GM10248 (cell line): ENCODE results near the gene CCDC192.
"Not testable (repeated sequence)": the region's sequence is repeated elsewhere in the genome, so short reads cannot be mapped to it uniquely, and the experiment has no call there.

ENCODE experiments used
- CTCF ChIA-PET: fragments of 300-600 bp; sonication (Branson Sonifier 250); formaldehyde crosslinking; extraction: SDS; loops from one replicate; lab custom pipeline; 2021; ENCODE audit warnings: antibody characterized with exemption; lab: Yijun Ruan, JAX
- POLR2A ChIA-PET: fragments of 350-650 bp; sonication (Branson Sonifier 250); formaldehyde crosslinking; extraction: SDS; loops from one replicate; lab custom pipeline; 2020; ENCODE audit warnings: antibody characterized with exemption; lab: Yijun Ruan, JAX
- DNase-seq: peaks from one replicate; pipeline ENCODE4 v3.0.0; 2012; ENCODE audit errors: extremely low spot score
- CTCF ChIP-seq: IDR thresholded peaks from 2 replicates; pipeline ENCODE4 v1.5.1; 2012; ENCODE audit warnings: mild to moderate bottlenecking, low read depth; ENCODE audit errors: extremely low read depth, missing control alignments, control extremely low read depth

Gene CCDC192

DNA sequence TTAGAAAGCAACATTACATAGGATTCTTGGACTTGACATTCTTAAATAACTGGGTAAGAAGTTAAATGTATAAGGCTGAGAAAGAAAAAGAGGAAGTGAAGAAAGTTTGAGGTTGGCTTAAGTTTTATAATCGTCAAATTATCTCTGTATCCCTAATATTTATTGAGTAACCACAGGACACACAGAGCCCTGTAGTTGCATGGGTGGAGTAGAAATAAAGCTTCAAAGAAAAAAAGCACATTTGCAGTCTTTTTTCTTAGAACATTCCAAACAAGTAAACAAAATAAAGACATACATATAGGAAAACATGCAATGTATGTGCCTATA lies 137.0 kb downstream of the CCDC192 start:
- TF ChIP-seq CTCF = no peak
- ChIA-PET CTCF (no interaction called here), POLR2A (no interaction called here)
- DNase-seq = no peak

GRCh38 chr5:127840809-127841208 lies 137.6 kb downstream of the CCDC192 start:
- CTCF ChIA-PET = interaction anchor here (1.5 to 1.9 kb wide), 2 partner anchors 8 to 27 kb away, joined by 3 to 6 read pairs; no protein-coding TSS in a partner anchor
- POLR2A ChIA-PET = no interaction called here
- TF ChIP-seq CTCF = no peak
- no peak for DNase-seq

DNA sequence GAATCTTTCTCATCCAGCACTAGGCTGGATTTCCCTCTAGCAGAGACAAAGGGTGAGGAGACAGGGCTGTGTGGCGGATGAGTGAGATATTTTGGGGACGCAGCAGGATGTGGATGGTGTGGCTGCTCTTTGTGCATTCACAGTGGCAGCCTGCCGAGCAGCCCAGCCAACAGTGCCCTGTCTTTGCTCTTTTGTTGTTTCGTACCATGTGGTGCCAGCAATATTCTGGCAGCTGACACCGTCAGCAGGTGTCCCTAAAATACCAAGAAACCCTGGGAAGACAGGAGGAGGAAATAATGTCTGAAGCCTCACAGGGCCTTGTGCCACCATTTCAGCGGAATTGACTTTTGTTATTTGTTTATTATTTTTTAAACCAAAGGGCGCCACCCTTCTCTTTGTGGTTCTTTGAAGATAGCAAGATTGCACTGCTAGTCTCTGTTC lies 141.4 kb downstream of the CCDC192 start:
- DNase-seq = no peak
- CTCF ChIA-PET = interaction anchor here (0.6 to 1.2 kb wide), 3 partner anchors 12 to 189 kb away, joined by 3 to 4 read pairs (median 3); no protein-coding TSS in a partner anchor
- POLR2A ChIA-PET = no interaction called here
- TF ChIP-seq CTCF = no peak

GRCh38 chr5:127846884-127847283 lies 143.7 kb downstream of the CCDC192 start:
- TF ChIP-seq CTCF = no peak
- ChIA-PET POLR2A (no interaction called here), CTCF (interaction anchor here (1.2 kb wide), 1 partner anchor 48 kb away, joined by 3 read pairs; no protein-coding TSS in a partner anchor)
- DNase-seq = no peak

GRCh38 chr5:127847641-127848040 lies 144.4 kb downstream of the CCDC192 start:
- POLR2A ChIA-PET, DNase-seq: not testable (repeated sequence)
- CTCF ChIA-PET = interaction anchor here (1.2 kb wide), 1 partner anchor 48 kb away, joined by 3 read pairs; no protein-coding TSS in a partner anchor

DNA sequence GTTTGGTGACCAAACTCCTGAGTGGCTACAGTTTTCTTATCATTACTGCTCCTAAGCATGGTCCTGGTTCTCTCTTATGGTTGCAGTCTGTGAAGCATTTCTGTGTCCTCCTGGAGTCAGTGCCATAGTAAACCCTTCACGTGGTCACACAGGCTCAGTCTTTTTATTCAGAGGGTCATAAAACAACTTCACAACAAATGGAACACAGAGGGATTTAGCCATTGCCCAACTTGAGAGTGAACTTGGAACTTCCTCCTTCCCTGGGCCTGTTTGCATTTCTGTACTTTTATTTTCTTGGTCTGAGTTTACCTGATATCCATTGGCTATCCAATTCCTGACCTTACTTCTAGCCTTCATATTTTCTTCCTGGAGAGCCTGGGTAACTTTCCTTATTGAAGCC lies 144.9 kb downstream of the CCDC192 start:
- no peak for DNase-seq
- ChIA-PET POLR2A (no interaction called here), CTCF (no interaction called here)
- no peak for TF ChIP-seq CTCF

DNA sequence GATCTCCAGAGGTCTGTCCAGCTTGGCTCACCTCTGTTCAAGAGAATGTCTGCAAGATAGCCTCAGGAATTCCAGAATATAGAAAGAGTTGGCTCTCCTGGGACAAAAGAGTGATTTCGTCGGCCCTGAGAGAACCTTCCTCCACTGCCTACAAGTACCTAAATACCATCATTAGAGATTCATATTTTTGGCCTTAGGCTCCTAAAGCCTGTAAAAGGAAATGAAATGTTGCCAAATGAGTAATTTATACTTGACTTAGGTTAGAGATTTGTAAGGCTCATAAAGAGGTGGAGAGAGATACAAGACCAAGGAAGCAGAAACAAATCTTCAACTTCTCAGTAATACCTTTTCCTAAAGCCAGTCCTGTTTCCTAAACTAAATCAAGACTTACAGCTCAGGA lies 146.2 kb downstream of the CCDC192 start:
- no peak for TF ChIP-seq CTCF
- POLR2A ChIA-PET = no interaction called here
- CTCF ChIA-PET = interaction anchor here (1.1 to 1.6 kb wide), 2 partner anchors 10 to 18 kb away, joined by 3 to 6 read pairs; no protein-coding TSS in a partner anchor
- no peak for DNase-seq
